Measurements from ENCODE around the gene PGBD1. TPM values are rescaled to one million over a fixed set of nuclear protein-coding genes. Genes with fewer than 3 reads are reported as not detected.
"Not testable (repeated sequence)": the region's sequence is repeated elsewhere in the genome, so short reads cannot be mapped to it uniquely, and the experiment has no call there.

The PGBD1 gene
- total RNA-seq, 1 donor from 2014 or later: 5.0 TPM

GRCh38 chr6:28269492-28269891 lies 11.9 kb upstream of the PGBD1 start:
- DNase-seq (ENCODE audit: low read depth in 2 of 2): peak; percentile 35 to 91

GRCh38 chr6:28274888-28275287 lies 6.5 kb upstream of the PGBD1 start:
- no peak for DNase-seq (ENCODE audit: low read depth in 2 of 2)

GRCh38 chr6:28277746-28278145 lies 3.6 kb upstream of the PGBD1 start:
- DNase-seq (ENCODE audit: low read depth in 2 of 2): no peak

- no peak for DNase-seq (ENCODE audit: low read depth in 2 of 2)
These were observed 631 bp upstream of the PGBD1 start for GRCh38 chr6:28280595-28281287.

DNA sequence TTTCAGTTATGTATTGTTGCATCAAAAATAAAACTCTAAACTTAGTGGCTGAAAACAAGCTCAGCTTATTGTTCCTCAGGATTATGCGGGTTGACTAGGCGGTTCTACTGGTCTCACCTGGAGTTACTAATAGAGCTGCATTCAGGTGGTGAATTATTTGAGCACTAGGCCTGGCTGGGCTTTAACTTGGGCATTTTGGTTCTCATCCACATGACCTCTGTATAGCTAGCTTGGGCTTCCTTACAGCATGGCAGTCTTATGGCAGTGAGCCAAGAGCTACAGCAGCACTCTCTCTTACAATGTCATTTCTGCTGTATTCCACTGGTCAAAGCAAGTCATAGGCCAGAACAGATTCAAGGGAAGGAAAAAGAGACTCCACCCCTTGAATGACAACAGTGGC lies 1.6 kb downstream of the PGBD1 start:
- DNase-seq (ENCODE audit: low read depth in 2 of 2): peak in 1 of 2 donors; percentile 2

GRCh38 chr6:28291573-28291972 lies 10.2 kb downstream of the PGBD1 start:
- no peak for DNase-seq (ENCODE audit: low read depth in 2 of 2)

GRCh38 chr6:28295326-28295725 lies 14.0 kb downstream of the PGBD1 start:
- no peak for DNase-seq (ENCODE audit: low read depth in 2 of 2)

GRCh38 chr6:28296520-28297060 lies 15.2 kb downstream of the PGBD1 start:
- DNase-seq (ENCODE audit: low read depth in 2 of 2): no peak

DNA sequence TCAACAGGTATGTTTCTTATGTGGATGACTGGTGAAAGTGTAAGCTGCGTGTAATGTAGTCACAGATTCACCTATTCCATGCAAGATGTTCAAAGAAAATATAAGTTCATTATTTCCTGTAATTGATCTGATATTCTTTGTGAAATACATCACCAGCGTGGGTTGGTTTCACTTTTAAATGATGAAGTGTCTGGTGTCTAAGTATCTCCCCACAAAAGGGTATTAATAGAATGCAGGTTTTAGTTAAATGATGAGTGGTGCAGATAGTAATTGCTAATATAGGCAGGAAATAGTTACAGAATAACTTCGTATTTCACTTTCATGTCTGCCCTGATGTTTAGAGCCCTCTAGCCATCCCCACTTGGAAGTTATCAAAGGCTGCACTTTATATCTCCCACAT lies 22.2 kb downstream of the PGBD1 start:
- DNase-seq (ENCODE audit: low read depth in 2 of 2): no peak

- not testable (repeated sequence) for DNase-seq (ENCODE audit: low read depth in 2 of 2)
These were observed 25.0 kb downstream of the PGBD1 start for GRCh38 chr6:28306363-28306762.

- DNase-seq (ENCODE audit: low read depth in 2 of 2): no peak
These were observed 29.9 kb downstream of the PGBD1 start for GRCh38 chr6:28311139-28311823.

GRCh38 chr6:28312939-28313338 lies 31.6 kb downstream of the PGBD1 start:
- DNase-seq (ENCODE audit: low read depth in 2 of 2): no peak

DNA sequence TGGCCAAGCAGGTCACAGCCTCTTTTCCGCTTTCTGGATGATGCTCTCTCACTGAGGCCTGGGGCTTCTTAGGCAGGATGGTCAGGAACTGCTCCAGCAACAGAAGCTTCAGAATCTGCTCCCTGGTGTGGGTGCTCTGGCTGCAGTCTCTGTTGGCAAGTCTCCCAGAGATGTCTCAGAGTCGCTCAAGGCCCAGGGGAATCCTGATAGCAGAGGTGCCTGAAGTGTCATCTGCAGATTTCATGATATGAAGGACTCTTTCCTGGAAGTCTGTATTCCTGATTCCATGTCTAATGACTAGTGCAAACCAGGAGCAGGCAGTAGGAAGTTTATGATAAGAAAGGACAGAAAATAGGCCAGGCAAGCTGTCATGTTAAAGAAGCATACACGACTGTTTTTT lies 34.3 kb downstream of the PGBD1 start:
- DNase-seq (ENCODE audit: low read depth in 2 of 2): no peak

DNA sequence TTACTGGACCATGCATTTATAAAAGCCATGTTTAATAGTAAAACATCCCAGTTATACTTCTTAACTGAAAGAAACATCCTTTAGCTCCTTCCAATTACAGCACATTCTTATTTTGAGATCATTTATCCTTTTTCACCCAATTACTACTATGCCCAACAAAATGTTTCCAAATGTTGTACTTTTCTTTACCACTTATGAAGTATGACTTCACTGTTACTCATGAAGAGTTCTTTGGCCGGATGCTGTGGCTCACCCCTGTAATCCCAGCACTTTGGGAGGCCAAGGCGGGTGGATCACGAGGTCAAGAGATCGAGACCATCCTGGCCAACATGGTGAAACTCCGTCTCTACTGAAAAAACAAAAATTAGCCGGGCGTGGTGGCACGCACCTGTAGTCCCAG lies 36.5 kb downstream of the PGBD1 start:
- DNase-seq (ENCODE audit: low read depth in 2 of 2): not testable (repeated sequence)

DNA sequence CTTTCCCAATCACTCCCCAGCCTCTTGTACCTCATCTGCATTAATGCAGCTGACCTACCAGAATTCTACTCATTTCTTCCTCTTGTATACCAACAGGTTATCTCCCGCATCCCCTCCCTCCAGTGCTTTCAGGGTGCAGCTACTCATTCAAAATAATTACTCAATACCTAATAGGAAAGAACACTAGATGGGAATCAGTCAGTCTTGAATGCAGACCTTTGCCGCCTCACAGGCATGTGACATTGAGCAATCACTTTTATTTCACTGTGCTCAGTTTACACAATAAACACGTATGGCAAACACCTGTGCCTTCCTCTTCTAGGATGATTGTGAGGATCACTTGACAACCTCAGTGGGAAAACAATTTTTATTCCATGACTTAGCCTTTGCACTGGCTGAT lies 41.3 kb downstream of the PGBD1 start:
- DNase-seq (ENCODE audit: low read depth in 2 of 2): no peak

DNA sequence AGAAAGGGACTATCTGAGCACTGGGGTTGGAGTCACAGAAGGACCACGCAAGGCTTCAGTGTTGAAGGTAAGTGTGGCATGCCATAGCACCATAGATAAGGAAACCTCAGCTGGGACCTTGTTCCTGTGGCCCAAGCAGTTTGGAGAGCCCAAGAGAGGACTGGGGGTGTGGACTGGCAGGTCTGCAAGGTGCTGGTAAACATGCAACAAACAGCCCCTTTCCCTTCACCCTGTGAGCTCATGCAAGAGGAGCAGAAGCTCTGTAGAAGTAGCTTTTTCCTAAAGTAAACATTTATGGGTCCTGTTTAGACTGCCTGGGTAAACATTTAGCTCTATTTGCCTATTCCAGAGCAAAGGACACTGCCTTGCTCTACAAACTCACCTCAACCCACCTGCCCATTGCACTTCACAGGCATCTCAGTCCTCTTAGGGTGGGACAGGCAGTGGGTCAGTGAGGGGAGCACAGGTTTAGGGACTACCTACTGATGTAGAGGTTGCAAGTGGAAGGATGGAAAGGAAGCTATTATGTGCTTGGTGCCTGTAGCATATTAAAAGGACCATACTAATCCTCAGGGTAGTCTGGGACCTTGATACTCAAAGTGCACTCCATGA lies 42.5 kb downstream of the PGBD1 start:
- DNase-seq (ENCODE audit: low read depth in 2 of 2): no peak

DNA sequence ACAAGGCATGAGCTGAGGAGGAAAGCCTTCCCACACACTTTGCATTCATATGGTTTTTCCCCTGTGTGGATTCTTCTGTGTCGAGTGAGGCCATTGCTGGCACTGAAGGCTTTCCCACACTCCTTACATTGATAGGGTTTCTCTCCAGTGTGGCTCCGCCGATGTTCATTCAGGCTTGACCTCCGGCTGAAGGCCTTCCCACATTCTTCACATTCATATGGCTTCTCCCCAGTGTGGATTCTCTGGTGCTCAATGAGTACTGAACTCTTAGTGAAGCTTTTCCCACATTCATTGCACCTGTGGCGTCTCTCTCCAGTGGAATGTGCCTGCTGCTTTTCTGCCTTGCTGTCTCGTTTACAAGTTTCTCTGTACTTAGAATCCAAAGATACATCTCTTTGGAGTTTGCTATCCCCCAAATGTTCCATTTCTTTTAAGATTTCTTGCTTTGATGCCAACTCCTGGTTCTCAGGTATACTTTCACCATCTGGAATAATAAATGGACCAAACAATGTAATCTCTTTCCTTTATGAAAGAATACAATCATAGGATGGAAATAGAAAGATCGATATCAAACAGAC lies 45.1 kb downstream of the PGBD1 start:
- no peak for DNase-seq (ENCODE audit: low read depth in 2 of 2)

GRCh38 chr6:28330041-28330440 lies 48.7 kb downstream of the PGBD1 start:
- no peak for DNase-seq (ENCODE audit: low read depth in 2 of 2)

GRCh38 chr6:28333047-28333446 lies 51.7 kb downstream of the PGBD1 start:
- DNase-seq (ENCODE audit: low read depth in 2 of 2): no peak

- DNase-seq (ENCODE audit: low read depth in 2 of 2): no peak
These were observed 52.2 kb downstream of the PGBD1 start for GRCh38 chr6:28333599-28334018.

- no peak for DNase-seq (ENCODE audit: low read depth in 2 of 2)
These were observed 53.1 kb downstream of the PGBD1 start for GRCh38 chr6:28334286-28335039.
